Tibial nerve (tissue), 4 donors: ENCODE measurements around the gene REX1BD. TPM values are rescaled to one million over a fixed set of nuclear protein-coding genes. Genes with fewer than 3 reads are reported as not detected.

Experiments used
- DNase-seq, 2 donors: peaks; one replicate each; pipeline ENCODE4 v3.0.0-alpha.2; 2019; ENCODE audit warnings: low spot score in 2 of 2
- H3K27ac ChIP-seq, 4 donors: fragments of 200-600 bp; sonication (generic) in 3 of 4; one replicate each; pipeline ENCODE4 v1.5.1; 2017 to 2019; ENCODE audit warnings: mild to moderate bottlenecking in 1 of 4
- H3K27me3 ChIP-seq, 2 donors: fragments of 200-600 bp; sonication (generic) in 1 of 2; one replicate each; pipeline versions ENCODE4 v1.5.1 to v1.6.0; 2017 to 2019
- H3K36me3 ChIP-seq, 3 donors: fragments of 200-600 bp; sonication (generic); one replicate each; pipeline ENCODE4 v1.5.1; 2018 to 2019
- H3K4me1 ChIP-seq, 4 donors: fragments of 200-600 bp; sonication (generic) in 3 of 4; one replicate each; pipeline ENCODE4 v1.5.1; 2017 to 2019
- H3K4me3 ChIP-seq, 4 donors: fragments of 200-600 bp; sonication (generic) in 3 of 4; one replicate each; pipeline ENCODE4 v1.5.1; 2017 to 2019; ENCODE audit warnings: mild to moderate bottlenecking in 1 of 4, moderate library complexity in 1 of 4
- H3K9me3 ChIP-seq, 4 donors: fragments of 200-600 bp; sonication (generic) in 3 of 4; one replicate each; pipeline ENCODE4 v1.5.1; 2017 to 2019
- CTCF ChIP-seq, 5 experiments: fragments of 200-600 bp in 3 of 5; fragments of 450-650 bp in 2 of 5; sonication (generic) in 3 of 5; IDR thresholded peaks; one replicate each; pipeline ENCODE4 v1.5.1; 2016 to 2019; ENCODE audit warnings: antibody characterized with exemption in 5 of 5, mild to moderate bottlenecking in 3 of 5, moderate library complexity in 2 of 5
- EP300 ChIP-seq, 2 donors: sonication (generic); formaldehyde crosslinking; IDR thresholded peaks; one replicate each; pipeline ENCODE4 v1.6.1; 2017; ENCODE audit warnings: antibody characterized with exemption in 2 of 2, mild to moderate bottlenecking in 1 of 2
- POLR2A ChIP-seq, 2 donors: fragments of 450-650 bp; IDR thresholded peaks; one replicate each; pipeline ENCODE4 v1.6.1; 2017; ENCODE audit warnings: antibody characterized with exemption in 2 of 2, mild to moderate bottlenecking in 2 of 2, moderate library complexity in 2 of 2
- WGBS, 2 donors: methylation state at CpG; one replicate each; pipeline ENCODE4 v1.1.5; 2018; 5-methylcytosine and 5-hydroxymethylcytosine counted together
- total RNA-seq, 4 donors: library from RNA; depleted of rRNA; stranded (reverse); fragments of >200 nt; gene quantifications; one replicate each; pipeline ENCODE4 v1.1.0, GENCODE V29; 2016

Gene REX1BD
- total RNA-seq, 4 donors from 2014 or later = 186 to 226 (median 210) TPM

GRCh38 chr19:18558202-18558555 is 30.4 kb upstream of the REX1BD start:
- Histone ChIP-seq H3K9me3 (no peaks in the 10 kb centered on the region), H3K27me3 (no peaks in the 10 kb centered on the region), H3K27ac (peak overlapping the region; percentile 92 to 95 (median 94)), H3K4me1 (peaks cover 0 to 37% (median 13%) of the 10 kb centered on the region in 4 donors), H3K36me3 (peaks cover 0 to 14% (median 0%) of the 10 kb centered on the region in 3 donors), H3K4me3 (peak overlapping the region; percentile 70 to 98 (median 82))
- no peak for DNase-seq
- TF ChIP-seq CTCF (IDR thresholded peaks at IDR 0.05) (no peak), EP300 (IDR thresholded peaks at IDR 0.05) (no peak), POLR2A (IDR thresholded peaks at IDR 0.05) (no peak)
- 2 to 3% methylated on average over 10 to 11 of the region's 11 CpGs for WGBS, 2 donors

GRCh38 chr19:18558604-18559003 is 30.0 kb upstream of the REX1BD start:
- WGBS, 2 donors = 39 to 43% methylated on average over 3 of the region's 3 CpGs
- no peaks in the 10 kb centered on the region for H3K9me3 ChIP-seq
- TF ChIP-seq POLR2A (IDR thresholded peaks at IDR 0.05) (no peak), EP300 (IDR thresholded peaks at IDR 0.05) (no peak), CTCF (IDR thresholded peaks at IDR 0.05) (no peak)

GRCh38 chr19:18559685-18560084 is 28.9 kb upstream of the REX1BD start:
- Histone ChIP-seq H3K36me3 (peaks cover 0 to 29% (median 0%) of the 10 kb centered on the region in 3 donors), H3K27ac (peak overlapping the region in 2 of 4 donors; percentile 43 to 94), H3K4me3 (no peak overlapping the region), H3K27me3 (no peaks in the 10 kb centered on the region), H3K9me3 (no peaks in the 10 kb centered on the region), H3K4me1 (peaks cover 0 to 37% (median 13%) of the 10 kb centered on the region in 4 donors)
- no peak for DNase-seq
- 71 to 74% methylated on average over 5 of the region's 5 CpGs for WGBS, 2 donors
- TF ChIP-seq EP300 (IDR thresholded peaks at IDR 0.05) (no peak), POLR2A (IDR thresholded peaks at IDR 0.05) (no peak), CTCF (IDR thresholded peaks at IDR 0.05) (no peak)

More at GRCh38 chr19:18558604-18559003, 30.0 kb upstream of the REX1BD start:
- Histone ChIP-seq H3K27me3 (no peaks in the 10 kb centered on the region), H3K27ac (peak overlapping the region; percentile 92 to 95 (median 94)), H3K4me3 (peak overlapping the region; percentile 70 to 98 (median 82)), H3K36me3 (peaks cover 0 to 18% (median 0%) of the 10 kb centered on the region in 3 donors), H3K4me1 (peaks cover 0 to 37% (median 13%) of the 10 kb centered on the region in 4 donors)
- no peak for DNase-seq

GRCh38 chr19:18562086-18562485 is 26.5 kb upstream of the REX1BD start:
- DNase-seq = no peak
- H3K27me3 ChIP-seq = no peaks in the 10 kb centered on the region
- WGBS, 2 donors = 46 to 72% methylated on average over 13 to 14 of the region's 14 CpGs
- no peaks in the 10 kb centered on the region for H3K9me3 ChIP-seq
- peak overlapping the region; percentile 44 to 94 (median 74) for H3K27ac ChIP-seq
- peaks cover 3 to 53% (median 14%) of the 10 kb centered on the region in 3 donors for H3K36me3 ChIP-seq
- TF ChIP-seq POLR2A (IDR thresholded peaks at IDR 0.05) = no peak
- no peak for TF ChIP-seq CTCF (IDR thresholded peaks at IDR 0.05)
- TF ChIP-seq EP300 (IDR thresholded peaks at IDR 0.05) = peak; percentile 50 to 52
- H3K4me3 ChIP-seq = no peak overlapping the region
- peaks cover 0 to 37% (median 13%) of the 10 kb centered on the region in 4 donors for H3K4me1 ChIP-seq

GRCh38 chr19:18566953-18567352 is 21.6 kb upstream of the REX1BD start:
- TF ChIP-seq POLR2A (IDR thresholded peaks at IDR 0.05) (no peak), EP300 (IDR thresholded peaks at IDR 0.05) (no peak), CTCF (IDR thresholded peaks at IDR 0.05) (no peak)
- no peak for DNase-seq
- Histone ChIP-seq H3K4me3 (no peak overlapping the region), H3K4me1 (peaks cover 0 to 17% (median 4%) of the 10 kb centered on the region in 4 donors), H3K36me3 (peaks cover 3 to 81% (median 21%) of the 10 kb centered on the region in 3 donors), H3K27ac (no peak overlapping the region), H3K9me3 (no peaks in the 10 kb centered on the region), H3K27me3 (no peaks in the 10 kb centered on the region)
- WGBS, 2 donors = 88 to 89% methylated on average over 7 to 8 of the region's 8 CpGs
